CD4-positive, alpha-beta T cell treated with Interleukin-15 for 1 hour (primary cell): ENCODE measurements around the gene CST9.
"Not testable (repeated sequence)": the region's sequence is repeated elsewhere in the genome, so short reads cannot be mapped to it uniquely, and the experiment has no call there.

Source experiments
- DNase-seq: peaks from one replicate; pipeline ENCODE4 v3.0.0-alpha.2; 2020

CST9 gene

GRCh38 chr20:23637282-23638221, 31.8 kb upstream of the CST9 start, which contains the start of gene CST3:
TSS of gene CST3 (minus strand) at chr20:23637955. CDS start at chr20:23637862, 93 bp downstream.
- peak; percentile 51 for DNase-seq

GRCh38 chr20:23636908-23637281, 31.2 kb upstream of the CST9 start:
- DNase-seq, result no peak

- no peak for DNase-seq
These were observed 30.6 kb upstream of the CST9 start for GRCh38 chr20:23636182-23636907.

- not testable (repeated sequence) for DNase-seq
These were observed 30.0 kb upstream of the CST9 start for GRCh38 chr20:23635768-23636090.

- DNase-seq, result no peak
These were observed 29.5 kb upstream of the CST9 start for GRCh38 chr20:23634985-23635767.

- DNase-seq, result no peak
These were observed 28.5 kb upstream of the CST9 start for GRCh38 chr20:23634044-23634801.

GRCh38 chr20:23632711-23633573, 27.2 kb upstream of the CST9 start:
- no peak for DNase-seq

GRCh38 chr20:23631981-23632710, 26.4 kb upstream of the CST9 start:
- no peak for DNase-seq

GRCh38 chr20:23631226-23631822, 25.6 kb upstream of the CST9 start:
- DNase-seq, result no peak

- no peak for DNase-seq
These were observed 24.7 kb upstream of the CST9 start for GRCh38 chr20:23630392-23630849.

GRCh38 chr20:23629542-23630391, 24.1 kb upstream of the CST9 start:
- DNase-seq, result no peak

GRCh38 chr20:23629017-23629541, 23.4 kb upstream of the CST9 start:
- no peak for DNase-seq

- DNase-seq, result no peak
These were observed 22.8 kb upstream of the CST9 start for GRCh38 chr20:23628402-23629016.

- no peak for DNase-seq
These were observed 21.8 kb upstream of the CST9 start for GRCh38 chr20:23627501-23627900.

GRCh38 chr20:23626040-23626620, 20.4 kb upstream of the CST9 start:
- DNase-seq, result no peak

GRCh38 chr20:23625236-23625964, 19.7 kb upstream of the CST9 start:
- no peak for DNase-seq

GRCh38 chr20:23624324-23624691, 18.6 kb upstream of the CST9 start:
- no peak for DNase-seq
